NCI-H146 treated with DMSO at 0.1 percent for 48 hours (cell line): Measurements from ENCODE around the gene ADSL.
"Not testable (repeated sequence)": the region's sequence is repeated elsewhere in the genome, so short reads cannot be mapped to it uniquely, and the experiment has no call there.

Experiments
- DNase-seq: peaks from one replicate; lab custom pipeline; 2025; ENCODE audit not compliant: unreplicated experiment; lab: John Stamatoyannopoulos, UW

The ADSL gene

DNA sequence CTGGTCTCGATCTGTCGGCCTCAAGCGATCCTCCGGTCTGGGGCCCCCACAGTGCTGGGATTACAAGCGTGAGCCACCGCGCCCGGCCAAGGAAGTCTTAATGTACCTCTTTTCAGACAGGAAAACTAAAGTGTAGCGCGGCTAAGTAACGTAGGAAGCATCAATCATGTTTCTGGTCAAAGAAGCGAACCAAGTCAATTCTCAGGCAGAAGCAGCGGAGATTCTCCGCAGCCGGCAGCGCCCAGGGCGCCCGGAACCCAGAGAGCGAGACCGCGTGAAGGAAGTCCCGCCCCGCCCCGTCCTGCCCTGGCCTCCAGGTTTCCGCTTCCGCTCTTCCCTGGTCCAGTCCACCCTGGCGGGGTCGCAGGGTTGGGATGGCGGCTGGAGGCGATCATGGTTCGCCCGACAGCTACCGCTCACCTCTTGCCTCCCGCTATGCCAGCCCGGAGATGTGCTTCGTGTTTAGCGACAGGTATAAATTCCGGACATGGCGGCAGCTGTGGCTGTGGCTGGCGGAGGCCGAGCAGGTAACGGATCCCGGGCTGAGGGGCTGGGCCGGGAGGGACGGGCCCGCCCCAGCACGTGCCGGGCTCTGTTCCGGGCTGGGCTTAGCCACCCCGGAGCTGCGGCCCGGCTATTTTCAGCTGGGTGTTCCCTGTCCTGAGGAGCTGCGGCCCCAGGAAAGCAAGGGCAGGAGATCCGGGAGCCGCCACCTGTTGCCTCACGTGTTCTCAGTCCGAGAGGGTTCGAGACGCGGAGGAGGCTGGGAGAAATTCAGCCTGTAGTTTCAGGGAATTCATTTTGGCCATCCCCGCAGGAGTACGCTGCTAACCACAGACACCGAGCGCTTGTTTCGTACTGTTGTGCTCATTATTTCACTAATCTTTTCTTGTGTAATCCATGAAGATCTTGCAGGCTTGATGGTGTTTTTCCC, at the start of gene ADSL:
Gene ADSL (plus strand): TSS at position 316 of the 934 bp plus-strand sequence. CDS start 59 bp downstream, at position 375.
- peak; percentile 60 for DNase-seq

DNA sequence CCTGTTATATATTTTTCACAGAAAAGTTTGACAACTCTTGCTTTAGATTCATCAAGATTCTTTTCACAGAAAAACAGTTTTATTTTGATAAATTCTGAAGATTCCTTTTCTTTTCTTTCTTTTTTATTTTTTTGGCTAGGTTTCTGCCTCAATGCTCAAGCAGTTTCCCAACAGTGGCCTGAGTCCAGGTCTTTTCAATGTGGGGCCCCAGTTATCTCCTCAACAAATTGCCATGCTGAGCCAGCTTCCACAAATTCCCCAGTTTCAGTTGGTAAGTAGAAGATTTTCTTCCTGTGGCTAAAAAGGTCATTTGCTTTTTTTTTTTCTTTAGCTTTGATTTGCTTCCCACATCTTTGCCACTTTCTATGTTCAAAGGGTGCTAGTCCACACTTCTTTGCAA, 46.0 kb upstream of the ADSL start:
- DNase-seq, result no peak

DNA sequence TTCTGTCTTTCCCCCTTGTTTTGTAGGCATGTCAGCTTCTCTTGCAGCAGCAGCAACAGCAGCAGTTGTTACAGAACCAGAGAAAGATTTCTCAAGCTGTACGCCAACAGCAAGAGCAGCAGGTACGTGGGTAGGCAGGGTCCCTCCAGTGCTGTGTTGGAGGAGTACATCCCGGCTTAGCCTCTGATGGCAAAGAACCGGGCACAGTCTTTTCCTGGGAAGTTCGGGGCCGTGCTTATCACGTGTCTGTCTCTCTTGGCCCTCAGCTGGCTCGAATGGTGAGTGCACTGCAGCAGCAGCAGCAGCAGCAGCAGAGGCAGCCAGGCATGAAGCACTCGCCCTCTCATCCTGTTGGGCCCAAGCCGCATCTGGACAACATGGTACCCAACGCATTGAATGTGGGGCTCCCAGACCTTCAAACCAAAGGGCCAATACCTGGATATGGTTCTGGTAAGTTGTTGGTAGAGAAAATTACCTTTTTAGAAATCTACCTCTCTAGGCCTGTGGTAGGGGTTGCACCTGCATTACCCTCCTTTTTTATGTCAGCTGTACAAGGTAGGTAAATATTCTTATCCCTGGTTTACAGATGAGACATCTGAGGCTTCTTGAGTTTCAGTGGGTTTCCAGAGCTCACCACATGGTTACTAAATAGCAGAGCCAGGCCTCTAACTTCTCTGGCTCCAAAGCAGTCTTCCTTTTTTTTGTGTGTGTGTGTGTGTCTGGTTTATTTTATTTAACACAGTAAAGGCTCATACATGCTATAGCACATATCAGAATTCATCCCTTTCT, 45.2 kb upstream of the ADSL start:
- no peak for DNase-seq

DNA sequence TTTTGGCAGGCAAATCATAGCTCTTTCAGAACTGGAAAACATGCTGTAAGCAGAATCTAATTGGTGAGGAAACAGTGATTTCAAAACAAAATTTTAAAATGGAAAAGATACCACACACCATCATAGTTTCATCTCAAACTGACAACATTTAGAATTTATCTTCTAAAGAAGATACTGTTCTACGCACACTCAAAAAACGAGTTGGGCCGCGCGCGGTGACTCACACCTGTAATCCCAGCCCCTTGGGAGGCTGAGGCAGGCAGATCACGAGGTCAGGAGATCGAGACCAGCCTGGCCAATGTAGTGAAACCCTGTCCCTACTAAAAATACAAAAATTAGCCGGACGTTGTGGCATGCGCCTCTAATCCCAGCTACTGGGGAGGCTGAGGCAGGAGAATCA, 44.2 kb upstream of the ADSL start:
- no peak for DNase-seq

DNA sequence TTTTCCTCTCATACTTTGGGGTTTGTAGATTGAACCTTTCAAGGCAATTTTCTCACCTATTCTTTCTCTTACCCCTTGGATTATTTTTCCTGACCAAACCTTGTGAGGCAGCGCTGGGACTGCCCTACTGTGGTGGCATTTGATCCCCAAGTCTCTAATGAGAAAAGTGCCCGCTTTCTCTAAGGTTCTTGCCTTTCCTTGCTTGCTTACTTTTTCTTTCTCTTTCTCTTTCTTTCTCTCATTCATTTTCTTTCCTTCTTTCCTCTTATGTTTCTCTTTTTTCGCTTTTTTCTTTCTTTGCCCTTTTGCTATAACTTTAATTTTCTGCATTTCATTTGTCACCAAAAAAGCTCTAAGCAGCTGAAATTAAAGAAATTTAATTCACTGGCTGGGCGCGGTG, 40.7 kb upstream of the ADSL start:
- DNase-seq, result no peak

DNA sequence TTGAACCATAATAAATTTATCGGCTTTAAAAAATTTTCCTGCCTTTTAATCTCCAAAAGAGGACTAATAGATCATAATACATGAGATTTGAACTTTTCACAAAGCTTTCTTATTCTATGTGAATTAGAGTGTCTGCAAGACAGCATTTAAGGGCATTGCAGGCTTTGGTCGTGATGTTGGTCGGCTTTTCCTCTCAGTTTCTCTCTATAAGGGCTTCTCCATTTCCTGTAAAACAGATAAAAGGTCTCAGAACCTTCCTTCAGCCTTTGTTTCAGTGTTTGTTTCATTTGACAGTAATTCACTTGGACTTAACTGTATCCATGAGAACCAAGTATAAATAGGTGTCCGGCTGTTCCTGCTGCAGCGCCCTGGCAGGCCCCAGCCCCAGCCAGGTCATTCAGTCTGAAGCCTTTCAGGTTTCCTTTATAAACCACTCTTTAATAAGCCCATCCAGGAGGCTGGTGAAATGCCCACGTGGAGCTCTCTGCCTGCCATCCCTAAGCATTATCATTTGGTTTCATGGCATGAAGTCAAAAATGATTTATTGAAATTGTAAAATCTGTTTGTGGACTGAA, 37.2 kb upstream of the ADSL start:
- DNase-seq, result no peak

DNA sequence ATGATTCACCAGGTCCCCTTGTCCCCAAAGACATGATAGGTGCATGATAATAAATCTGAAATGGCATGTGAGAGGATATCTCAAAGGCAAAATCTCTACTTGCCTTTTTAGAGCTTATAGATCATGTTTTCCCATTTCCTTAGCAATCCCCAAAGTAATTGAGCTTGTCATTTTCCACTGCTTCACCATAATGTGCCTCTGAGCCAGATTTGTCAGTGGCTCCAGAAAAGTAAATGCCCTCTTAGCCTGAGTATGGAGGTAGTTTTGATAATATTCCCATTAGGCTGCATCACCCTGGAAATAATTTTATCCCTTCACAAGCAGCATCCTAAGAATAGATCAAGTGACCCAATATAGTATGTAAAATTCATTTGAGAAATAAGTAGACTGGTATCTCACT, 36.7 kb upstream of the ADSL start:
- DNase-seq, result no peak

DNA sequence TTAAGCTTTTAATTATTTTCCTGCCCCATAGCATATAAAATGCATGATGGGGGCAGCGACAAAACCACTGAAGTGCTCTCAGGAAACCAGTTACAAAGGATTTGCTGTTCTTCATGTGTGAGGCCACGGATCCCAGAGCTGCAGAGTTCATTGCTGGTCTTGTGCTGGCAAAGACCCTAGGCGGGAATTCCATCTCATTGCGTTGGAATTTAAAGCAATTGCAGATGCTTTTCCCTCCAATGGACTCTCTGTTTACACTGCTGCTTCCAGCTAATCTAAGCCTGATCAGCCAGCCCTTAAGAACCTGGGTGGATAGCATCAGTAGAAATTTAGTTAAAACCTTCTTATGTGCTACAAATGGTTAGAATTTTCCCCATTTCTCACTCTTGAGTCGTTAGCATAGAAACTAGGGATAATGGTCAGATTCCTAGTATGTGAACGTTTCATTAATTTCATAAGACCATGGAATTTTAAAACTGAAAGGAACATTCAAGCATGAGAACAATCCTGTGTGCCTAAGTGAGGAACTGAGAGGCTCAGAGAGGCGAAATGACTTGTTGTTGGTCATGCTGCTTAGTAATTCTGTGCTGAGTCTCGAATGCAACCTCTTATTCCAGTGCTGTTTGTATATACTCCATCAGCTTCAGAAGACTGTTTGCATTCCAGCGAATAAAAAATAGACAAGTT, 36.1 kb upstream of the ADSL start:
- DNase-seq, result no peak

DNA sequence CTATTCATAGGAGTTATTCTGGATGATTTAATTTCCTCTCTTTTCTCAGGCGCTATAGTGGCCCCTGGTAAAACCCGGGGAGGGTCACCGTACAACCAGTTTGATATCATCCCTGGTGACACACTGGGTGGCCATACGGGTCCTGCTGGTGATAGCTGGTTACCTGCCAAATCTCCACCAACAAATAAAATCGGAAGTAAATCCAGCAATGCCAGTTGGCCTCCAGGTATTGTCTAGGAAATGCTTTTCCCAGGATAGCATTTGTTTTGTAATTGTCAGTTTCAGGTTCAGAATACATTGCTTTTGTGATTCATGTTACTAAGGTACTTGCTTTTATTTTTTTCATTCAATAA, 35.6 kb upstream of the ADSL start:
- no peak for DNase-seq

DNA sequence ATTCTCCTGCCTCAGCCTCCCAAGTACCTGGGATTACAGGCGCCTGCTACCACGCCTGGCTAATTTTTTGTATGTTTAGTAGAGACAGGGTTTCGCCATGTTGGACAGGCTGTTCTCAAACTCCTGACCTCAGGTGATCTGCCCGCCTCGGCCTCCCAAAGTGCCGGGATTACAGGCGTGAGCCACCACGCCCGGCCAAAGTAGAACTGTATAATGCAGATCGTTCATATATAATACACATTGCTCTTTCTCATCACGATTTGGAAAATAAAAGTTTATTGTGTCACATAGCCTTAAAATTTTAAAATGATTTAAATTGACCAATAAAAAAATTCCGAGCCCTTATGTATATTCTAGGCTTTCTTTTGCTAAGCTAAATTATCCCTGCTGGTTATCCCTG, 34.7 kb upstream of the ADSL start:
- DNase-seq, result not testable (repeated sequence)

DNA sequence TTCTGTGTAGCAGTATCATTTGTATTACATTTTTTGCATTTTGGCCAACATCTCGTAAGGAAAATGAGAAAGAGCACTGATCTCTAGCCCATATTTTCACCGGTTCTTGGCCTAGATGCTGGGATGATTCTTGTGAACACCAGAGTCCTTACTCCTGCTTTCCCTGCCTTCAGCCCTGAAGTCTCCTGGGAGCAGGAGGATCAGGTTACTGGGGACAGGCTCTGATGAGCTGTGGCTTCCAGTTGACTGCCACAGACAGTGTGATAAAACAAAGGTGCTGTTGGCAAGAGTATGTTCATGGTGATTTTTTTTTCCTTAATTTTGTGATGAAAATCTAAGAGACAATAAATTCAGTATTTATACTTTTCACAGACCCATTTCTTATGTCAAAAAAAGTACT, 34.2 kb upstream of the ADSL start:
- no peak for DNase-seq

DNA sequence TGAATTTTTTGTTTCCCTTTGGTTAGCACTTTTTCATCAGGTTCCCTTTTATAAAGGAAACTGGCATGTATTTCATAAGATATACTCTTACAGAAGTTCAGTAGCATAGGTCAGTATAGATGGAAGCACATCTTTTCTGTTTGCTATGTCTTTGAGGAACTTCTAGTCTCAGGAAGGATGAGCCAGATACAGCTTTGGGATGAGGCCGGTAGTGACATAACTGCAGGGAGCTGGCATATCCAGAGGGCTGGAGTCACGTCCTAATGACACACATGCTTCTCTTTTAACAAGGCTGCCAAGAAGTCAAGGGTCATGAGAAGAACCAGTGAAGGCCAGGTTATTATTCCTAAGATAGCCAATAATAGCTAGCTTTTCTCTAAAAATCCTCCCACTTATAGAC, 33.3 kb upstream of the ADSL start:
- DNase-seq, result no peak

DNA sequence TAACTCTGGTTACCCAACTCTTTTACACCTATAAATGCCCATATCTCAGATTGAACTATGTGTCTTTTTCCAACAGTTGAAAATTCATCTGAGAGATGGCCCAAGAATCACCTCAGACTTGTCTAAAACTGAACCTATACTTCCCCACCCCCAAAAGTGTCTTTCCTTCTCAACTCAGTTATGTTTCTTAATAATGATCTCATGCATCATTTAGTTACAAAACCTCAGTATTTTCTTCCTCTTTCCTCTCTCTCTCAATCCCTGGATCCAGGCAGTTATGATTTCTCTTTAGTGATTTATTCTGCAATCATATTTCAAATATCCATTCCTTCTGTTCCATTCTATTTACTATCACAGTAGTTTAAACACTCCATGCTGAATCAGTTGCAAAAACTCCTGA, 32.3 kb upstream of the ADSL start:
- no peak for DNase-seq

DNA sequence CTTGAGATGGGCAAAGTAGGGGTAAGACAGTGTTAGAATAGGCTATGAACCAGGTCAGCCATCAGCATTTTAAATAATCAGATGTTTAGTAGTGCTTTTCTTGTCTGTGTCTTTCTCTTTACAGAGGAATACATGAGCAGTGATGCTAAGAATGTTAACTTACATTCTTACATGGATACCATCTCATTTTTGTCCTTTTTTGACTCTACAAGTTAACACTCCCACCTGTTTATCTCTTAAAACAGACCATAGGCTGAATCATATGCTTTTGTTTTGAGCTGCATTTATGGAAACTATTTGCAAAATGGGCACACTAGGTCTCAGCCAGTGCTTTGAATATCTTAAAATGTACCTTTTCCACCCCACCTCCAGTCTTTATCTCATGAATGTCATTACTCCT, 25.6 kb upstream of the ADSL start:
- no peak for DNase-seq

DNA sequence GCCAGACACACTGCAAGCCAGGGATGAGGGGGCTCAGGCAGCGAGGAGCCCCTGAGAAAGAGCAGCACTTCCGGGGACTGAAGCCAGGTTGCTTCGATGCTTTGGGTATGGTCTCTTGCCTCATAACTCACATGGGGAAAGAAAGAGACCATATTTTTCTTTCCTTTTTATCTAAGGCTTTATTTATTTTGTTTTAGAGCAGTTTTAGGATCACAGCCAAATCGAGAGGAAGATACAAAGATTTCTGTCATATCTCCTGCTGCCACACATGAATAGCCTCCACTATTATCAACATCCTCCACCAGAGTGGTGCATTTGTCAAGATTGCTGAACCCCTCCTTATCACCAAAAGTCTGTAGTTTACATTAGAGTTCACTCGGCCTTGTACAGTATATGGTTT, 24.3 kb upstream of the ADSL start:
- no peak for DNase-seq

DNA sequence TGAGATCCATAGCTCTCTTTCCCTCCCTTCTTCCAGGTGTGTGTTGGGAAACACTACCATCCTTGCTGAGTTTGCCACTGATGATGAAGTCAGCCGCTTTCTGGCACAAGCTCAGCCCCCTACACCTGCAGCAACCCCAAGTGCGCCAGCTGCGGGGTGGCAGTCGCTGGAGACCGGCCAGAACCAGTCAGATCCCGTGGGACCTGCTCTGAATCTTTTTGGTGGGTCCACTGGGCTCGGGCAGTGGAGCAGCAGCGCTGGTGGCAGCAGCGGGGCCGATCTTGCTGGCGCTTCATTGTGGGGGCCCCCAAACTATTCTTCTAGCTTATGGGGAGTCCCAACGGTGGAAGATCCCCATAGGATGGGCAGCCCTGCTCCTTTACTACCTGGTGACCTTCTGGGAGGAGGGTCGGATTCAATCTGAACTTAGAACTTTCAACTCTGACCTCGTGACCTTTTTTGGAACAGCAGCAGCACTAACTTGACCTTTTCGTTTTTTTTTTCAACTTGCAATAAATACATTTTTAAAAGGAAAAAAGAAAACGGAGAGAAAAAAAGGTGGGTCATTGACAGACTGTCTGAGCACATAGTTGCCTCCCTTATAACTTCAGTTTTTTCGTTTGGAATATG, 23.4 kb upstream of the ADSL start:
- no peak for DNase-seq

DNA sequence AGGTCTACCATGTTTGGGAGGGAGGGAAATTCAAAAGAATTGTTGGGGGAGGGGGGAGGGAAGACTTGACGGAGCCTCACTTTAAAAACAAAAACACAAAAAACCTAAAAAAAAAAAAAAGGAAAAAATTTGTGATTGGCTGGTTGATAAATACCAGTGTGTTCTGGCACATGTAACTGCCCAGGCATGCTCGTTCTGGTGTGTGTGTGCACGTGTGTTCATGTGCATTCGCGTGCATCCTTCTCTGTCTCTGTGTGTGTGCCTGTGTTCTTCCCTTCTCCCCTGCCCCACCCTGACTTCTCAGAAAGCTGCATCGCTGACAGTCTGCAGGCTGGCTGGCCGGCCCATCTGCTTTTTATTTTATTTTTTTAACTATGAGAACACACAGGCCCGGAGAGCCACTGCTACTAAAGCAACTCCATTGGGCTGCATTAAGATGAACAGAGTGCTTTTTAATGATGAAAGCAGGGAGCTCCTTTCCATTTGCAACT, 22.6 kb upstream of the ADSL start:
- no peak for DNase-seq

DNA sequence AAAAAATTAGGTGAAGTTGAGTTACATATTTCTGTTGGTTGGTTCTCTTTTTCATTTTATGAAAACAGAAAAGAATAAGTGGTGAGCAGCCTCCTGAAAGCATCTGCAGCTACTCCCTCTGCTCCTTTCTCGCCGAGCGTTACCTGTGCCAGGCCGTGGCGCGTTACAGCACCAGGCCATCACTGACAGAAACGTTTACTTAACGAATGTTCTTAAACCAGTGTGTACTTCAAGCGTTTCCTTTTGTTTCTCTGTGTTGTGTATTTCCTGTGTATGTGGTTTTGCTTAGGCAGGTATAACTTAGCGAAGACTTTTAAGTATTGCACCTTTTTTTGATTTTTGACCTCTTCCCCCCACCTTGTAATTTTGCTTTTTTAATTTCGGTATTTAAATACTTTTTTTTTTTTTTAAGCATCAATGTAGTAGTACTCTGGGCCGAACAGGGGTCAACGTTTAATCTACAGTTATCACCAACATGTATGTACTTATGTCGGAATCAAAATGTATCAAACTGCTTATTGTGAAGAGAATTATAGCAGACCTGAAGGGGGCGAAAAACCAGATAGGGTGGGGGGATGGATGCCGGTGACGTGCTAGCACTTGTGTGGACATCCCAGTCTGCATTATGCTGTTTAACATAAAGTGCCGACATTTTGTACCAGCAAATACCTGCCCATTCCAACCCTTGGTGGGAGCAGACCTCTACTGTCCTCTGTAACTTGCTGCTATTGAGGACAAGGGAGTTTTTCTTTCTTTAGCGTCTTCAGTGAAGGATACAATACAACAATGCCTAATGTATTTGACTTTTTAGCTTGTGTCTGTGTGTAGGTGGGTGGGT, 21.6 kb upstream of the ADSL start:
- no peak for DNase-seq

DNA sequence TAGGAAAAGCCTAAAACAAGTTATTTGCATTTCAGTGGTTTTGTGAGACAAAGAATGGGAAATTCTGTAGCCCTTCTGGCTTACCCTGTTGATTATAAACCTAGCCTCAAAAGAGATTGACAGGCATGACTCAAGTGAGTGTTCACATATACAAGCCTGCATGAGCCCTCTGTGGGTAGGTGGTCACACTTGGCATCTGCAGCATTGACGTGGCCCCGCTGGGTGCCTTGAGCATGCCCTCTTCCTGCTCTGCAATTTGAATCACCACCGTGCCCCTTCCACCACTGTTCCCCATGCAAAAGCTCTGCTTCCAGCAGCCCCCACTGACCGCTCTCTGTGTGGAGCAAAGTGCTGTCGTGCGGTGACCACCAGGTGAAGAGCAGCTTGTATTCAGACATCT, 21.0 kb upstream of the ADSL start:
- no peak for DNase-seq
